ENCODE data around the gene NEBL.

Gene NEBL

DNA sequence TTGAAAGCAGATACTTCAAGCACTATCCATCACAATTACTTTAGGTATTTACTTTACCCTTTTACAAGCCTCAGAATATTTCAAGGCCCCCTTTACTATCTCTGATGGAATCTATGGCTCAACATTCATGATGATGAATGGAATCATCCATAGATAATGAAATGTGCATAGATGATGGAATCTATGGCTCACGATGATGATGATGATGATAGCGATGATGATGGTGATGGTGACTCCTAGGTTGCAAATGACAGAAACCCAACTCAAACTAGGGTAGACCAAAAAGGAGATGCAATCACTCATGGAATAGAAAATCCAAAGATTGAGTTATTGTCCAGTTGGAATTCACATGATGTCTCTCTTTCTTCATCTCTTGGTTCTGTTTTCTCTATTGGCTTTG lies 55.7 kb downstream of the NEBL start:
- no peak overlapping the region for H3K4me3 ChIP-seq (ENCODE audit: low read depth, low read length)
- TF ChIP-seq, protein P1, sequence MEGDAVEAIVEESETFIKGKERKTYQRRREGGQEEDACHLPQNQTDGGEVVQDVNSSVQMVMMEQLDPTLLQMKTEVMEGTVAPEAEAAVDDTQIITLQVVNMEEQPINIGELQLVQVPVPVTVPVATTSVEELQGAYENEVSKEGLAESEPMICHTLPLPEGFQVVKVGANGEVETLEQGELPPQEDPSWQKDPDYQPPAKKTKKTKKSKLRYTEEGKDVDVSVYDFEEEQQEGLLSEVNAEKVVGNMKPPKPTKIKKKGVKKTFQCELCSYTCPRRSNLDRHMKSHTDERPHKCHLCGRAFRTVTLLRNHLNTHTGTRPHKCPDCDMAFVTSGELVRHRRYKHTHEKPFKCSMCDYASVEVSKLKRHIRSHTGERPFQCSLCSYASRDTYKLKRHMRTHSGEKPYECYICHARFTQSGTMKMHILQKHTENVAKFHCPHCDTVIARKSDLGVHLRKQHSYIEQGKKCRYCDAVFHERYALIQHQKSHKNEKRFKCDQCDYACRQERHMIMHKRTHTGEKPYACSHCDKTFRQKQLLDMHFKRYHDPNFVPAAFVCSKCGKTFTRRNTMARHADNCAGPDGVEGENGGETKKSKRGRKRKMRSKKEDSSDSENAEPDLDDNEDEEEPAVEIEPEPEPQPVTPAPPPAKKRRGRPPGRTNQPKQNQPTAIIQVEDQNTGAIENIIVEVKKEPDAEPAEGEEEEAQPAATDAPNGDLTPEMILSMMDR (IDR thresholded peaks at IDR 0.05; ENCODE audit: low read depth, low read length) = no peak
- DNase-seq (ENCODE audit: low read depth, low spot score) = no peak
- in situ Hi-C loops (cut with HindIII; ENCODE audit: low sequenced_read_pairs) = no loop called here

DNA sequence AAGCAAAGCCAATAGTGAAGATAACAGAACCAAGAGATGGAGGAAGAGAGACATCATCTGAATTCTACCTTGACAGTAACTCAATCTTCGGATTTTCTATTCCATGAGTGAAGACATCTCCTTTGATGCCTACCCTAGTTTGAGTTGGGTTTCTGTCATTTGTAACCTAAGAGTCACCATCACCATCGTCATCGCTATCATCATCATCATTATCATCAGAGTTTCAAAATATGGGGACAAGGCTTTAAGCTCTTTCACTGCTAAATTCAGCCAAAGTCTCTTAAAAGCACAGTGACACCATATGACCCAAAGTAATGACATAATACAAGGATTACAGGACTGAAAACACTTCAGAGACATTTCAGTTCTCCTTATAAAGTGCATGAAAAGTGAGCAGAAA lies 57.2 kb downstream of the NEBL start:
- no peak for DNase-seq (ENCODE audit: low read depth, low spot score)
- TF ChIP-seq, protein P1 (IDR thresholded peaks at IDR 0.05; ENCODE audit: low read depth, low read length) = no peak
- in situ Hi-C loops (cut with HindIII; ENCODE audit: low sequenced_read_pairs) = no loop called here
- H3K4me3 ChIP-seq (ENCODE audit: low read depth, low read length) = no peak overlapping the region

DNA sequence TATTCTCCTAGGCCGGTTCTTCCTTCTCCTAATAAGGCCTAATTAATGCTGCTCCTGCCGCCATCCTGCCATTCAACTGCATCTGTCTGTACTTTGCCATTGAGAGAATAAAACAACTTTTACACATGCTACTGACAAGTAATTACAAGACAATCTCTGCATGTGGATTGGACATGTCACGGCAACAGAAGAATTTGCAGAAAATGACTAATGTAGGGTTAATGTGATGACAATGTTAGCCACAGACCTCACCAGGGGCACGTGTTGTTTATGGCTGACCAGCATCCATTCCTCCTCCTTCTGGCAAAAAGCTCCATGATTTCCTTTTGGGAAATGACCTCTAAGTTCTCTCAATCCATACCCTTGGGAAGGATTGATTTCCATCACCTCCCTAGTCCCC lies 58.0 kb downstream of the NEBL start:
- in situ Hi-C loops (cut with HindIII; ENCODE audit: low sequenced_read_pairs) = no loop called here

DNA sequence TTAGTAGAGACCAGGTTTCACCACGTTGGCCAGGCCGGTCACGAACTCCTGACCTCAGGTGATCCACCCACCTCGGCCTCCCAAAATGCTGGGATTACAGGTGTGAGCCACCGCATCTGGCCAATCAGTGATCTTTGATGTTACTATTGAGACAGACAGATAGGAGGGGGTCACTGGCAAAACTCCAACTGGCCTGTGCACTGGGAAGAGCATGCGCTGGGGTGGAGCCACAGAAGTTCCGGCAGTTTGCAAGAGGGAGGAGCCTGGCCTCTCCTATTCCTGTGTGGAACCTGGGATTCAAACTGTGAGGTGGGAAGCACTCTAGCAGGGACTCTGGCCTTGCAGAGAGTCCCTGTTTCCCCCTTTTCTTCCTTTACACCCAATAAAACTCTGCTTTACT lies 60.7 kb downstream of the NEBL start:
- in situ Hi-C loops (cut with HindIII; ENCODE audit: low sequenced_read_pairs) = no loop called here
- no peak for DNase-seq (ENCODE audit: low read depth, low spot score)
- TF ChIP-seq, protein P1 (IDR thresholded peaks at IDR 0.05; ENCODE audit: low read depth, low read length) = no peak
- no peak overlapping the region for H3K4me3 ChIP-seq (ENCODE audit: low read depth, low read length)

More for the DNA sequence above, 58.0 kb downstream of the NEBL start:
- no peak for DNase-seq (ENCODE audit: low read depth, low spot score)
- no peak overlapping the region for H3K4me3 ChIP-seq (ENCODE audit: low read depth, low read length)
- TF ChIP-seq, protein P1 (IDR thresholded peaks at IDR 0.05; ENCODE audit: low read depth, low read length) = no peak

DNA sequence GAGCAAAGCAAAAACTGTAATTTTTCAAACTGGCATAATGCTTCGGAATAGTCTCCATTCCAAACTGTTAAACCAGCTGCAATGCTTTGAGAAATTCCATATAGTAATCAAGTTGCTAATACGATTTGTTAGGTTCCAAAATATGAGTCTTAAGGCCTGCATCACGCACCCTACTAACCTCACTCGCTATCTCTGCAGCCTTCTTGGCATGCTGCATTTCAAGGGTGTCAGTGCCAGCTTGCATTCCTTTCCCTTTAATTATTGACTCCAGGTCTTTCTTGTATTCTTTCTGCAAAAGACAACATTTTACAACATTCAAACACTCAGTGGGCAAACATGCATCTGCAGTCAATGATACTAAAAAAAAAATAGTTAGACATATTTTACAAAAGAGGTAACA lies 61.8 kb downstream of the NEBL start:
- no peak overlapping the region for H3K4me3 ChIP-seq (ENCODE audit: low read depth, low read length)
- in situ Hi-C loops (cut with HindIII; ENCODE audit: low sequenced_read_pairs) = no loop called here
- DNase-seq (ENCODE audit: low read depth, low spot score) = no peak
- TF ChIP-seq, protein P1 (IDR thresholded peaks at IDR 0.05; ENCODE audit: low read depth, low read length) = no peak

DNA sequence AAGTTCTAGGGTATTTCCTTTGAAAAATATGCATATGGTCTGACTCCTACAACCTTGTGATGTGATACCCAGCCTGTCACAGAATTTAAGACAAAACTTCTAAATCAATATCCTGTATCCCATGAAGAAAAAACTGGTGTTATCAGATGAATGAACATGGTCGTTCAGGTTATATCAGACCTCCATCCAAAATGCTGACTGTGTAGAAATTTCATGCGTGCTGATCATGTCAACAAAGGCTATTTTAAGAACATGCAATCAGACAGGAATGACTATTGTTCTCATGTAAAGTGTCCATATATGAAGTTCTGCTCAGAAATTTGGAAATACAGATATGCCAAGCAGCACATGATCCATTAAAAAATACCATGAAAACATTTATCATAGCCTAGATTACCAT lies 62.3 kb downstream of the NEBL start:
- DNase-seq (ENCODE audit: low read depth, low spot score) = no peak
- H3K4me3 ChIP-seq (ENCODE audit: low read depth, low read length) = no peak overlapping the region
- TF ChIP-seq, protein P1 (IDR thresholded peaks at IDR 0.05; ENCODE audit: low read depth, low read length) = no peak
- in situ Hi-C loops (cut with HindIII; ENCODE audit: low sequenced_read_pairs) = no loop called here

DNA sequence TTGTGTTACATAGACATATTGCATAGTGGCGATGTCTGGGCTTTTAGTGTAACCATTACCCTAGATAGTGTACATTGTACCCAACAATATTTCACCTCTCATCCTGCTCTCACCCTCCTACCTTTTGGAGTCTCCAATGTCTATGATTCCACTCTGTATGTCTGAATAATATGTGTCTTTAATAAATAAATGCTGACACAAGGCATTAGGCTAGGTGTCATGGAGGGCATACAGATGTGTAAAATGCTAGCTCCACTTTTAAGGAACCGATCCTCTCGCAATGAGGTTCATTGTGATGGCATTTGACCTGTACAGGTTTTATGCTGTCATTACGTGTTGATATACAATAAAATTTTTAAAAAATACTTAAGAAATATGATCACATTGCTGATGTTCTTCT lies 74.3 kb downstream of the NEBL start:
- in situ Hi-C loops (cut with HindIII; ENCODE audit: low sequenced_read_pairs) = no loop called here
- no peak overlapping the region for H3K4me3 ChIP-seq (ENCODE audit: low read depth, low read length)
- TF ChIP-seq, protein P1 (IDR thresholded peaks at IDR 0.05; ENCODE audit: low read depth, low read length) = no peak
- DNase-seq (ENCODE audit: low read depth, low spot score) = no peak
